Fibroblast of upper back skin (primary cell): Measurements from ENCODE around the gene KCNJ2.

ENCODE experiments used
- DNase-seq: peaks from one replicate; pipeline ENCODE4 v3.0.0-alpha.2; 2013

Gene KCNJ2

DNA sequence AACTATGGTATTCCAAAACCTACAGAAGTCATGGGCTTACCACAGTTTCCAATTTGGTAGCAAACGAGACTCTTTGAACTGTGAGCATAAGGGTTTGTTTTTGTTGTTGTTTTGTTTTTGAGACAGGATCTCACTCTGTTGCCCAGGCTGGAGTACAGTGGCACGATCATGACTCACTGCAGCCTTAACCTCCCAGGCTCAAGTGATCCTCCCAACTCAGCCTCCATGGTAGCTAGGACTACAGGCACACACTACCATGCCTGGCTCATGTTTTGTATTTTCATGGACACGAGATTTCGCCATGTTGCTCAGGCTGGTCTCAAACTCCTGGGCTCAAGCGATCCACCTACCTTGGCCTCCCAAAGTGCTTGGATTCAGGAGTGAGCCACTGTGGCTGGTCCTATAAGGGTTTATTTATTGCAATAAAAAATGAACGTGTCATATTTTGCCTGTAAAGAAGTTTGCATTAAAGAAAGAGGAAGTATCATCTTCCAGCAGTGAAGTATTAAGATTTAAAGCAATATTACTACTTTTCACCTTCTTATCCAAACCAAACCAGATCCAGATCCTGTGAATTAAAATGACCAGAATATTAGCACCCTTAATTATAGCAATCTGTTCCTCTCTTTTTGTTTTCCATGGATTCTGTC, 37.2 kb downstream of the KCNJ2 start:
- DNase-seq: no peak

DNA sequence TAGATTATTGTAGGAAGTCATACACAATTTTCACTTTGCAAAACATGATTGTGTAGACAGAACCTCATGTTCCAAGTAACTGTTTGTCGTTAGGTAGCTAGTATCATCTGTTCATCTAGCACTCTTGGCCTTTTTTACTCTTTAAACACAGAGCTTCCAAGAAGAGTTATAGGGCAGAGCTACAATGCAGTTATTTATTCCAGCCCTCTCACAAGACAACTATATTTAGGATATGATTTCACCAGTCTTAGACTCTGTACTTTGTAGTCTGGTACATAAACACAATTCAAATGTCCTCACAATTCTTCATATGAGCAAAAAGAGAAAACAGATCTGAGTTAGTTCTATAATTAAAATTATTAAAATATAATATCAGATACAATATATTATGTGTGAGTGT, 37.9 kb downstream of the KCNJ2 start:
- DNase-seq: no peak

DNA sequence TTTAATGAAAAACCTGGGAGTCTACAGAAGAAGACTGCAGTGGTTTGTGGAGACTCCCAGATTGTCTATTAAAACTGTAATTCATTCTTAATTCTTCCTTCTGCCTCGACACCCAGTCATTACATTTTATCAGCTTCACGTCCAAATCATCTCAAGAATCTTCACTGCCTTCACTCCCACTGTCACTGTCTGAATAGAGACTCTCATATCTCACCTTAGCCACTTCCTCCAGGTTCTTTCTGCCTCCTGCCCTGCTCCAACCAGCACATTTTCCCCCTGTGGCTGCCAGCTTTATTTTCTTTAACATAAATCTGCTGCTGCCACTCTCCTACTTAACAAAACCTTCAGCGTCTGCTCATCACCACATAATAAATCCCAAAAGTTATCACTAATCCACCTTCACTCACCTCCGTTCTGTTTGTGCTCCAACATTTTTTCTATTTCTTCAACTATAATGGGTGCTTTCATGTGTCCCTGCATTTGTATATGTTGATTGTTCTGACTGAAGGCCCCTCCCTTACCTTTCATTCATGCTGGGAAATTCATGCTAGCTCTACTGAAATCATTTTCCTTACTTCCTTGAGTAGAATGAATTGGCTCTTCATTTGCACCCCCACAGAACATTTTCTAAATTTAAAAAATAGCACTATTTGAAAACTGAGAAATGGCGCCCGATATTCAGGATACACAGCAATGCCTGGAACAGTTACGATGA, 38.9 kb downstream of the KCNJ2 start:
- DNase-seq: no peak

DNA sequence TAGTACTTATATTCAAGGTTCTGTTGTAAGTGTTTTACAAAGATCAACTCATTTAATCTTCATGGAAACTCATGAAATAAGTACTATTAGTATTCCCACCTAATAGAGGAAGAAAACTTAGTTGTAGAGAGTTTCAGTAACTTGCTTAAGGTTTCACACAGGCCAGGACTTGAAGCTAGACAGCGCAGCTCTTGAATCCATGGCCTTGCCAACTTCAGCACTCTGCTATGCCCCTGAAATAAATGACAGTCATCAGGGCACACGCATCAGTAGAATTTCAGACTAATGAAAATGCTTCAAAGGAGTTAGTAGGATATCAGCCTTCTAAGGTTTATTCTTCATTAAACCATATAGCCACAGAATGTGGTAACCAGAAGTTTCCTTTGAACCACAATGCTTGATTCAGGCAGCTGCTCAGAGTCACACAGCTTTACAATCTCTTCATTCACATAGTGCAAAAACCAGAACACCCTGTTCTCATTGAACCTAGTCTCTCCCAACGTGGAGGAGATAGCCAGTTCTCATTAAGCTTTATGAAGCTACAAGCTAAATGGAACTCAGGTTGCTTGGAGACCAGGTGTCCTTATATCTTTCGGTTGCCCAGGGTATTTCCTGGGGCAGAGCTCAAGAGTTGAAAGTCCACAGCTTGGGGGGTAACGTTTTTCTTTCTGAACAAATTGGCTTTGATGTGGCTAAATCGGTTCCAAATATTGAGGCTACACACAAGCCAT, 39.7 kb downstream of the KCNJ2 start:
- DNase-seq: no peak

DNA sequence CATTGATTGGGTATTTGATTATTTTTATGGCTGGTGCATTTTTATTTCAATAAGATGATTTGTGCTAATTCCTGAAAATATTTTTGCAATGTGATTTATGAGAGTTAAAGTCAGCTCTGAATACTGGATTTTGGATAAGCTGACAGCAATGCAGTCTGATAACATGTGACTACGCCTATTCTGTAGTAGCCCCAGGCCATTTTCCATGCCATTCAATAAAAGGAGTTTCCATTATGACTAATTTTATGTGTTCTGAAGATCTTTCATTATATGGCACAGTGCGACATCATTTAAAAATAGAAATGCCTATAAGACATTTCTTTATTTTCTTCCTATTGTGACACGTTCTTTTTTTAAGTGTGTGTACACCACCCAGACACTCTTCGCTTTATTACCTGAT, 46.3 kb downstream of the KCNJ2 start:
- DNase-seq: no peak

DNA sequence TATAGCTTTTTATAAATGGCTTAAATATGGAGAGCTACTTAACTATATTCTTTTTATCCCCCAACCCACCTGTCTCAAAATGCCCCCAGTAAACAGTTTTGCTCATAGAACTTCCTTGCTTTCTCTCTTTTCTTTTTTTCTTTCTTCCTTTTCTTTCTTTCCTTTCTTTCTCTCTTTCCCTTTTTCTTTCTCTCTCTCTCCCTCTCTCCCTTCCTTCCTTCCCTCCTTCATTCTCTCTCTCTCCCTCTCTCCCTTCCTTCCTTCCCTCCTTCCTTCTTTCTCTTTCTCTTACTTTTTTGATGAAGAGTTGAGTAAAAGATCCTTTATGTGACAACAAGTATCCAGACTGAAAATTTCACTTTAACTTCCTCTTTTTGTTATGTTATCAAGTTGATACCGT, 48.2 kb downstream of the KCNJ2 start:
- no peak for DNase-seq

DNA sequence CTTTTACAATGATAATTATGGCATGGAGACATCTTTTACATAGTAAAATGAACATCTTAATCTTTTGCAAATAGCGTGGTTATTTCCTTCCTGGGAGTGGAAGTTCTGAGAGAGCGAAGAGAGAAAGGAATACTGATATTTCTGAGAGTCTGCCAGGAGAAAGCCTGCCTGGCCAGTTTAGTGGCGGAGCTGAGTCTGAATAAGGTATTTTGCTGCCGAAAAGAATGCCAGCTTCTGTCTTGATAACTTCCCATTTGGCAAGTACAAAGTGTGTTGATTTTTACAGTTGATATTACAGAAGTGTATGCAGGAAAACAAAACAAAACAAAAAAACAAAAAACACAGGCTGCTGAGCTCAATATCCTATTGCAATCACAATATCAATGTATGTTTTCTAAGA, 55.9 kb downstream of the KCNJ2 start:
- no peak for DNase-seq
